Right atrium auricular region (tissue), 2 donors: ENCODE results near the gene GOLGA6D. TPM values are rescaled to one million over a fixed set of nuclear protein-coding genes. Genes with fewer than 3 reads are reported as not detected.
"Not testable (repeated sequence)": the region's sequence is repeated elsewhere in the genome, so short reads cannot be mapped to it uniquely, and the experiment has no call there.

Source experiments
- DNase-seq: peaks from one replicate; pipeline ENCODE4 v3.0.0-alpha.2; 2019; ENCODE audit warnings: low spot score
- H3K27ac ChIP-seq, 2 donors: fragments of 200-600 bp; sonication (generic); 1 replicate in 1 of 2; 2 replicates in 1 of 2; pipeline ENCODE4 v1.5.1; 2016 to 2019
- H3K27me3 ChIP-seq, 2 donors: fragments of 200-600 bp; sonication (generic); one replicate each; pipeline versions ENCODE4 v1.5.1 to v1.6.0; 2017 to 2019
- H3K36me3 ChIP-seq: fragments of 200-600 bp; sonication (generic); one replicate; pipeline ENCODE4 v1.5.1; 2016
- H3K4me1 ChIP-seq, 2 donors: fragments of 200-600 bp; sonication (generic); one replicate each; pipeline versions ENCODE4 v1.5.1 to v1.6.0; 2017 to 2019
- H3K4me3 ChIP-seq, 2 donors: fragments of 200-600 bp; sonication (generic); 1 replicate in 1 of 2; 2 replicates in 1 of 2; pipeline ENCODE4 v1.5.1; 2017 to 2019; ENCODE audit warnings: mild to moderate bottlenecking in 1 of 2, moderate library complexity in 1 of 2
- H3K9me3 ChIP-seq, 2 donors: fragments of 200-600 bp; sonication (generic); one replicate each; pipeline ENCODE4 v1.5.1; 2019
- CTCF ChIP-seq, 2 donors: fragments of 200-600 bp; sonication (generic); IDR thresholded peaks; one replicate each; pipeline ENCODE4 v1.5.1; 2019; ENCODE audit warnings: antibody characterized with exemption in 2 of 2
- total RNA-seq, 2 donors: library from RNA; depleted of rRNA; stranded (reverse); fragments of >200 nt; gene quantifications; one replicate each; pipeline ENCODE4 v1.1.0, GENCODE V29; 2016

Gene GOLGA6D
- total RNA-seq, 2 donors from 2014 or later, result not detected

- DNase-seq, result no peak
- TF ChIP-seq CTCF (IDR thresholded peaks at IDR 0.05), result no peak
- Histone ChIP-seq H3K36me3 (no peaks in the 10 kb centered on the region), H3K4me3 (no peak overlapping the region), H3K4me1 (no peaks in the 10 kb centered on the region), H3K27me3 (no peaks in the 10 kb centered on the region), H3K27ac (no peak overlapping the region), H3K9me3 (no peaks in the 10 kb centered on the region)
Measured at GRCh38 chr15:75306188-75306587, 23.6 kb downstream of the GOLGA6D start.

- no peaks in the 10 kb centered on the region for H3K4me1 ChIP-seq
- H3K27ac ChIP-seq, result no peak overlapping the region
- no peaks in the 10 kb centered on the region for H3K9me3 ChIP-seq
- TF ChIP-seq CTCF (IDR thresholded peaks at IDR 0.05), result peak in 1 of 2 donors; percentile 24
- no peaks in the 10 kb centered on the region for H3K36me3 ChIP-seq
- DNase-seq, result no peak
- H3K27me3 ChIP-seq, result no peaks in the 10 kb centered on the region
- H3K4me3 ChIP-seq, result no peak overlapping the region
Measured at GRCh38 chr15:75307778-75308390, 25.2 kb downstream of the GOLGA6D start.

- no peak overlapping the region for H3K4me3 ChIP-seq
- H3K27ac ChIP-seq, result no peak overlapping the region
- TF ChIP-seq CTCF (IDR thresholded peaks at IDR 0.05), result no peak
- no peaks in the 10 kb centered on the region for H3K27me3 ChIP-seq
- no peaks in the 10 kb centered on the region for H3K36me3 ChIP-seq
- H3K9me3 ChIP-seq, result no peaks in the 10 kb centered on the region
- no peak for DNase-seq
- H3K4me1 ChIP-seq, result no peaks in the 10 kb centered on the region
Measured at GRCh38 chr15:75309711-75310110, 27.1 kb downstream of the GOLGA6D start.

- not testable (repeated sequence) for DNase-seq, H3K27ac ChIP-seq, H3K4me3 ChIP-seq, H3K27me3 ChIP-seq, H3K4me1 ChIP-seq, H3K36me3 ChIP-seq, H3K9me3 ChIP-seq
Measured at GRCh38 chr15:75312548-75312947, 29.9 kb downstream of the GOLGA6D start.

GRCh38 chr15:75313116-75313845, 30.6 kb downstream of the GOLGA6D start:
- no peak for DNase-seq
- H3K9me3 ChIP-seq, result no peaks in the 10 kb centered on the region

More at GRCh38 chr15:75313116-75313845, 30.6 kb downstream of the GOLGA6D start:
- no peak overlapping the region for H3K4me3 ChIP-seq
- no peak overlapping the region for H3K27ac ChIP-seq
- no peaks in the 10 kb centered on the region for H3K27me3 ChIP-seq
- no peaks in the 10 kb centered on the region for H3K36me3 ChIP-seq
- TF ChIP-seq CTCF (IDR thresholded peaks at IDR 0.05), result no peak
- no peaks in the 10 kb centered on the region for H3K4me1 ChIP-seq
